Midbrain (tissue), 1 donor: ENCODE results near the gene MSGN1.
"Not testable (repeated sequence)": the region's sequence is repeated elsewhere in the genome, so short reads cannot be mapped to it uniquely, and the experiment has no call there.

Source experiments
- DNase-seq: peaks from one replicate; lab custom pipeline; 2025; lab: John Stamatoyannopoulos, UW

MSGN1 gene

GRCh38 chr2:17805166-17805565 lies 11.1 kb upstream of the MSGN1 start:
- DNase-seq, result no peak

- DNase-seq, result no peak
Observed at GRCh38 chr2:17805717-17806363, 10.4 kb upstream of the MSGN1 start.

- DNase-seq, result no peak
Observed at GRCh38 chr2:17813010-17813741, 3.1 kb upstream of the MSGN1 start.

- DNase-seq, result no peak
Observed at GRCh38 chr2:17813742-17814473, 2.4 kb upstream of the MSGN1 start.

GRCh38 chr2:17814601-17815000 lies 1.7 kb upstream of the MSGN1 start:
- no peak for DNase-seq

- DNase-seq, result no peak
Observed at GRCh38 chr2:17815468-17816184, 634 bp upstream of the MSGN1 start.

- DNase-seq, result no peak
Observed at GRCh38 chr2:17818235-17818815, 2.1 kb downstream of the MSGN1 start.

GRCh38 chr2:17821080-17821479 lies 4.8 kb downstream of the MSGN1 start:
- no peak for DNase-seq

GRCh38 chr2:17821535-17822444 lies 5.5 kb downstream of the MSGN1 start:
- no peak for DNase-seq

GRCh38 chr2:17822445-17823117 lies 6.3 kb downstream of the MSGN1 start:
- no peak for DNase-seq

GRCh38 chr2:17823646-17824045 lies 7.4 kb downstream of the MSGN1 start:
- DNase-seq, result not testable (repeated sequence)

GRCh38 chr2:17827316-17827715 lies 11.1 kb downstream of the MSGN1 start:
- DNase-seq, result no peak

GRCh38 chr2:17827785-17828184 lies 11.5 kb downstream of the MSGN1 start:
- no peak for DNase-seq

- peak; percentile 77 for DNase-seq
Observed at GRCh38 chr2:17830053-17831034, 14.1 kb downstream of the MSGN1 start.

GRCh38 chr2:17835516-17835915 lies 19.3 kb downstream of the MSGN1 start:
- no peak for DNase-seq

GRCh38 chr2:17839959-17840358 lies 23.7 kb downstream of the MSGN1 start:
- no peak for DNase-seq

GRCh38 chr2:17843457-17843856 lies 27.2 kb downstream of the MSGN1 start:
- DNase-seq, result no peak

- no peak for DNase-seq
Observed at GRCh38 chr2:17845806-17846205, 29.5 kb downstream of the MSGN1 start.

GRCh38 chr2:17846676-17847075 lies 30.4 kb downstream of the MSGN1 start:
- no peak for DNase-seq
